Measurements from ENCODE around the gene CACYBP.
"Not testable (repeated sequence)": the region's sequence is repeated elsewhere in the genome, so short reads cannot be mapped to it uniquely, and the experiment has no call there.

The CACYBP gene

GRCh38 chr1:175035865-175036264 is 36.1 kb downstream of the CACYBP start:
- Histone ChIP-seq H3K27me3 (ENCODE audit: insufficient read depth, insufficient read length) (no peaks in the 10 kb centered on the region), H3K4me1 (ENCODE audit: insufficient read depth, insufficient read length) (peaks cover 2% of the 10 kb centered on the region), H3K9me3 (ENCODE audit: insufficient read depth, low read length) (no peaks in the 10 kb centered on the region), H3K9ac (ENCODE audit: insufficient read length, low read depth) (no peak overlapping the region), H3K36me3 (ENCODE audit: insufficient read depth, insufficient read length, low read length) (no peaks in the 10 kb centered on the region), H3K4me3 (ENCODE audit: insufficient read length, low read depth) (no peak overlapping the region)
- DNase-seq (ENCODE audit: low read depth, low spot score) = no peak
- TF ChIP-seq YY1 (IDR thresholded peaks at IDR 0.05; ENCODE audit: insufficient read depth, insufficient read length) = no peak
- TF ChIP-seq SUZ12 (IDR thresholded peaks at IDR 0.05; ENCODE audit: extremely low read depth, insufficient read depth, insufficient read length) = no peak
- no peak for TF ChIP-seq ZNF274 (IDR thresholded peaks at IDR 0.05; ENCODE audit: low read depth, low read length)

- Histone ChIP-seq H3K4me3 (ENCODE audit: insufficient read length, low read depth) (no peak overlapping the region), H3K27me3 (ENCODE audit: insufficient read depth, insufficient read length) (no peaks in the 10 kb centered on the region), H3K4me1 (ENCODE audit: insufficient read depth, insufficient read length) (peaks cover 2% of the 10 kb centered on the region), H3K9me3 (ENCODE audit: insufficient read depth, low read length) (no peaks in the 10 kb centered on the region), H3K36me3 (ENCODE audit: insufficient read depth, insufficient read length, low read length) (no peaks in the 10 kb centered on the region), H3K9ac (ENCODE audit: insufficient read length, low read depth) (no peak overlapping the region)
- no peak for TF ChIP-seq SUZ12 (IDR thresholded peaks at IDR 0.05; ENCODE audit: extremely low read depth, insufficient read depth, insufficient read length)
- TF ChIP-seq ZNF274 (IDR thresholded peaks at IDR 0.05; ENCODE audit: low read depth, low read length) = no peak
- TF ChIP-seq YY1 (IDR thresholded peaks at IDR 0.05; ENCODE audit: insufficient read depth, insufficient read length) = no peak
- peak; percentile 54 for DNase-seq (ENCODE audit: low read depth, low spot score)
Observed at GRCh38 chr1:175036476-175036875, 36.7 kb downstream of the CACYBP start.

GRCh38 chr1:175037416-175037815 is 37.7 kb downstream of the CACYBP start:
- TF ChIP-seq ZNF274 (IDR thresholded peaks at IDR 0.05; ENCODE audit: low read depth, low read length) (no peak), YY1 (IDR thresholded peaks at IDR 0.05; ENCODE audit: insufficient read depth, insufficient read length) (no peak), SUZ12 (IDR thresholded peaks at IDR 0.05; ENCODE audit: extremely low read depth, insufficient read depth, insufficient read length) (no peak)
- Histone ChIP-seq H3K4me1 (ENCODE audit: insufficient read depth, insufficient read length) (peaks cover 2% of the 10 kb centered on the region), H3K4me3 (ENCODE audit: insufficient read length, low read depth) (no peak overlapping the region)

GRCh38 chr1:175040324-175040879 is 40.7 kb downstream of the CACYBP start:
- DNase-seq (ENCODE audit: low read depth, low spot score) = no peak
- Histone ChIP-seq H3K9me3 (ENCODE audit: insufficient read depth, low read length) (no peaks in the 10 kb centered on the region), H3K27me3 (ENCODE audit: insufficient read depth, insufficient read length) (no peaks in the 10 kb centered on the region), H3K36me3 (ENCODE audit: insufficient read depth, insufficient read length, low read length) (no peaks in the 10 kb centered on the region), H3K4me3 (ENCODE audit: insufficient read length, low read depth) (no peak overlapping the region), H3K9ac (ENCODE audit: insufficient read length, low read depth) (no peak overlapping the region), H3K4me1 (ENCODE audit: insufficient read depth, insufficient read length) (peaks cover 9% of the 10 kb centered on the region)
- TF ChIP-seq YY1 (IDR thresholded peaks at IDR 0.05; ENCODE audit: insufficient read depth, insufficient read length) (no peak), ZNF274 (IDR thresholded peaks at IDR 0.05; ENCODE audit: low read depth, low read length) (no peak), SUZ12 (IDR thresholded peaks at IDR 0.05; ENCODE audit: extremely low read depth, insufficient read depth, insufficient read length) (no peak)

More at GRCh38 chr1:175037416-175037815, 37.7 kb downstream of the CACYBP start:
- Histone ChIP-seq H3K9me3 (ENCODE audit: insufficient read depth, low read length) (no peaks in the 10 kb centered on the region), H3K27me3 (ENCODE audit: insufficient read depth, insufficient read length) (no peaks in the 10 kb centered on the region), H3K9ac (ENCODE audit: insufficient read length, low read depth) (no peak overlapping the region), H3K36me3 (ENCODE audit: insufficient read depth, insufficient read length, low read length) (no peaks in the 10 kb centered on the region)
- no peak for DNase-seq (ENCODE audit: low read depth, low spot score)

GRCh38 chr1:175042650-175043049 is 42.9 kb downstream of the CACYBP start:
- H3K27me3 ChIP-seq (ENCODE audit: insufficient read depth, insufficient read length) = no peaks in the 10 kb centered on the region
- H3K9ac ChIP-seq (ENCODE audit: insufficient read length, low read depth) = no peak overlapping the region
- no peak for DNase-seq (ENCODE audit: low read depth, low spot score)
- TF ChIP-seq YY1 (IDR thresholded peaks at IDR 0.05; ENCODE audit: insufficient read depth, insufficient read length) (no peak), SUZ12 (IDR thresholded peaks at IDR 0.05; ENCODE audit: extremely low read depth, insufficient read depth, insufficient read length) (no peak), ZNF274 (IDR thresholded peaks at IDR 0.05; ENCODE audit: low read depth, low read length) (no peak)
- H3K4me1 ChIP-seq (ENCODE audit: insufficient read depth, insufficient read length) = peaks cover 6% of the 10 kb centered on the region
- H3K4me3 ChIP-seq (ENCODE audit: insufficient read length, low read depth) = no peak overlapping the region
- no peaks in the 10 kb centered on the region for H3K36me3 ChIP-seq (ENCODE audit: insufficient read depth, insufficient read length, low read length)
- no peaks in the 10 kb centered on the region for H3K9me3 ChIP-seq (ENCODE audit: insufficient read depth, low read length)

GRCh38 chr1:175043824-175044223 is 44.1 kb downstream of the CACYBP start:
- no peak for TF ChIP-seq SUZ12 (IDR thresholded peaks at IDR 0.05; ENCODE audit: extremely low read depth, insufficient read depth, insufficient read length)
- TF ChIP-seq YY1 (IDR thresholded peaks at IDR 0.05; ENCODE audit: insufficient read depth, insufficient read length) = no peak
- no peak for TF ChIP-seq ZNF274 (IDR thresholded peaks at IDR 0.05; ENCODE audit: low read depth, low read length)
- Histone ChIP-seq H3K9ac (ENCODE audit: insufficient read length, low read depth) (no peak overlapping the region), H3K9me3 (ENCODE audit: insufficient read depth, low read length) (no peaks in the 10 kb centered on the region), H3K36me3 (ENCODE audit: insufficient read depth, insufficient read length, low read length) (no peaks in the 10 kb centered on the region), H3K4me3 (ENCODE audit: insufficient read length, low read depth) (no peak overlapping the region), H3K4me1 (ENCODE audit: insufficient read depth, insufficient read length) (peaks cover 6% of the 10 kb centered on the region), H3K27me3 (ENCODE audit: insufficient read depth, insufficient read length) (no peaks in the 10 kb centered on the region)
- DNase-seq (ENCODE audit: low read depth, low spot score) = no peak

GRCh38 chr1:175044591-175044990 is 44.8 kb downstream of the CACYBP start:
- H3K4me1 ChIP-seq (ENCODE audit: insufficient read depth, insufficient read length); H3K9me3 ChIP-seq (ENCODE audit: insufficient read depth, low read length); H3K9ac ChIP-seq (ENCODE audit: insufficient read length, low read depth); H3K27me3 ChIP-seq (ENCODE audit: insufficient read depth, insufficient read length); DNase-seq (ENCODE audit: low read depth, low spot score); H3K4me3 ChIP-seq (ENCODE audit: insufficient read length, low read depth); H3K36me3 ChIP-seq (ENCODE audit: insufficient read depth, insufficient read length, low read length): not testable (repeated sequence)
